Erythroblast (primary cell): Measurements from ENCODE around the gene CACNA1S.

Experiments
- GATA1 ChIP-seq: IDR thresholded peaks from 2 replicates; pipeline ENCODE4 v1.6.1; 2011; ENCODE audit warnings: low read depth, mild to moderate bottlenecking, control low read depth, low read length, moderate library complexity
- POLR2A ChIP-seq: IDR thresholded peaks from 2 replicates; pipeline ENCODE4 v1.6.1; 2011; ENCODE audit warnings: mild to moderate bottlenecking, low read length

- TF ChIP-seq POLR2A (no peak), GATA1 (no peak)
These were observed 58.1 kb downstream of the CACNA1S start for GRCh38 chr1:201054091-201054543.
